B cell (primary cell): Measurements from ENCODE around the gene PIGH. TPM values are rescaled to one million over a fixed set of nuclear protein-coding genes. Genes with fewer than 3 reads are reported as not detected.
A peak's percentile ranks its signal among the peaks of the same experiment; 100 is the strongest.

Experiments
- ATAC-seq: fragments of 200-7000 bp; cut with Tn5 transposase; one replicate; pipeline ENCODE4 v1.10.0; 2021; ENCODE audit warnings: low read depth, mild to moderate bottlenecking, moderate number of reproducible peaks, moderate library complexity
- CTCF ChIA-PET: fragments of 350-600 bp; sonication (Branson Sonifier 250); formaldehyde crosslinking; loops from one replicate; lab custom pipeline; 2021; ENCODE audit warnings: antibody characterized with exemption, inconsistent platforms; lab: Charles Lee
- POLR2A ChIA-PET: fragments of 350-600 bp; sonication (Branson Sonifier 250); formaldehyde crosslinking; loops from one replicate; lab custom pipeline; 2021; ENCODE audit warnings: antibody characterized with exemption; lab: Charles Lee
- DNase-seq: peaks from one replicate; pipeline ENCODE4 v3.0.0; 2013
- H2AFZ ChIP-seq: 2 replicates; pipeline ENCODE4 v1.6.1; 2012; ENCODE audit warnings: mild to moderate bottlenecking, low read depth, low read length; ENCODE audit not compliant: insufficient read depth, poor library complexity, severe bottlenecking
- H3K27ac ChIP-seq, 2 donors: 1 replicate in 1 of 2; 2 replicates in 1 of 2; pipeline ENCODE4 v1.5.1; 2012 to 2013; ENCODE audit warnings: low read length in 2 of 2, mild to moderate bottlenecking in 2 of 2, moderate library complexity in 1 of 2
- H3K27me3 ChIP-seq, 4 experiments: fragments of 200-600 bp in 1 of 4; sonication (generic) in 1 of 4; replicated peaks in 1 of 4; 1 replicate in 2 of 4; 2 replicates in 2 of 4; pipeline versions ENCODE4 v1.6.1 to v1.7.0; 2013 to 2016; ENCODE audit warnings: low read length in 3 of 4, mild to moderate bottlenecking in 2 of 4, mixed read lengths in 1 of 4, moderate library complexity in 1 of 4; ENCODE audit not compliant: insufficient read depth in 4 of 4, control insufficient read depth in 3 of 4; ENCODE audit errors: control extremely low read depth in 1 of 4
- H3K36me3 ChIP-seq, 2 experiments: replicated peaks in 1 of 2; 1 replicate in 1 of 2; 2 replicates in 1 of 2; pipeline versions ENCODE4 v1.6.1 to v1.7.1; 2013; ENCODE audit warnings: low read length in 1 of 2; ENCODE audit not compliant: insufficient read depth in 2 of 2, control insufficient read depth in 1 of 2; ENCODE audit errors: control extremely low read depth in 1 of 2, extremely low read depth in 1 of 2
- H3K4me1 ChIP-seq, 2 donors: fragments of 200-600 bp in 1 of 2; sonication (generic) in 1 of 2; 1 replicate in 1 of 2; 2 replicates in 1 of 2; pipeline versions ENCODE4 v1.5.1 to v1.6.1; 2013 to 2017; ENCODE audit warnings: low read length in 2 of 2; ENCODE audit not compliant: control insufficient read depth in 2 of 2, insufficient read depth in 2 of 2
- H3K4me2 ChIP-seq: replicated peaks from 2 replicates; pipeline ENCODE3; 2012; ENCODE audit warnings: mild to moderate bottlenecking, low read depth, low read length; ENCODE audit not compliant: poor library complexity, severe bottlenecking
- H3K4me3 ChIP-seq, 5 experiments: fragments of 200-600 bp in 1 of 5; sonication (generic) in 1 of 5; 1 replicate in 3 of 5; 2 replicates in 2 of 5; pipeline versions ENCODE4 v1.5.1 to v1.7.0; 2011 to 2016; ENCODE audit warnings: low read length in 4 of 5, mild to moderate bottlenecking in 4 of 5, low read depth in 2 of 5, control low read depth in 1 of 5, moderate library complexity in 1 of 5; ENCODE audit not compliant: insufficient read depth in 1 of 5; ENCODE audit errors: control extremely low read depth in 1 of 5, extremely low read depth in 1 of 5
- H3K79me2 ChIP-seq: fragments of 200-600 bp; sonication (generic); one replicate; pipeline ENCODE4 v1.6.0; 2016; ENCODE audit warnings: low read length; ENCODE audit not compliant: control insufficient read depth, insufficient read depth
- H3K9ac ChIP-seq: fragments of 200-600 bp; sonication (generic); 2 replicates; pipeline ENCODE4 v1.6.1; 2017; ENCODE audit warnings: mild to moderate bottlenecking, low read length, moderate library complexity
- H3K9me3 ChIP-seq, 3 donors: one replicate each; pipeline versions ENCODE4 v1.6.1 to v1.7.1; 2013; ENCODE audit warnings: low read length in 2 of 3; ENCODE audit not compliant: control insufficient read depth in 2 of 3, insufficient read depth in 1 of 3; ENCODE audit errors: control extremely low read depth in 1 of 3
- H4K20me1 ChIP-seq: 2 replicates; pipeline ENCODE4 v1.6.0; 2012; ENCODE audit warnings: mild to moderate bottlenecking, low read length; ENCODE audit not compliant: insufficient read depth, control insufficient read depth, poor library complexity, severe bottlenecking
- H3K27ac Mint-ChIP-seq: one replicate; pipeline ENCODE4 v1.8.0; 2021; ENCODE audit warnings: mixed read lengths
- H3K27me3 Mint-ChIP-seq: one replicate; pipeline ENCODE4 v1.8.0; 2021; ENCODE audit warnings: mixed read lengths
- H3K4me1 Mint-ChIP-seq: one replicate; pipeline ENCODE4 v1.8.0; 2021; ENCODE audit warnings: mixed read lengths
- H3K4me3 Mint-ChIP-seq: one replicate; pipeline ENCODE4 v1.8.0; 2021; ENCODE audit warnings: mixed read lengths
- H3K9me3 Mint-ChIP-seq: one replicate; pipeline ENCODE4 v1.8.0; 2022; ENCODE audit warnings: mixed read lengths; ENCODE audit not compliant: insufficient read depth
- EZH2 ChIP-seq: IDR thresholded peaks from 2 replicates; pipeline ENCODE4 v1.6.1; 2012; ENCODE audit warnings: borderline replicate concordance, low read depth, mild to moderate bottlenecking, moderate library complexity, low read length; ENCODE audit not compliant: insufficient read depth, poor library complexity, severe bottlenecking
- WGBS: methylation state at CpG from one replicate; pipeline ENCODE4 v1.1.5; 2013; ENCODE audit warnings: missing lambda C conversion rate; ENCODE audit not compliant: insufficient coverage; 5-methylcytosine and 5-hydroxymethylcytosine counted together
- intact Hi-C: fragments of 100-400 bp; cut with micrococcal nuclease; formaldehyde crosslinking; loops from one replicate; pipeline ENCODE4 v1.10.0; 2022
- polyA plus RNA-seq: library from polyadenylated mRNA; depleted of rRNA; stranded (reverse); fragments of >200 nt; gene quantifications from 2 replicates; pipeline ENCODE4 v1.2.3, GENCODE V29; 2012
- small RNA-seq: library from RNA; depleted of rRNA; stranded (forward); fragments of <200 nt; gene quantifications from one replicate; pipeline ENCODE3, GENCODE V24; 2012; ENCODE audit warnings: low replicate concordance, low read depth; ENCODE audit not compliant: insufficient read length
- total RNA-seq, 2 donors: library from RNA; stranded (reverse); fragments of 120-200 nt in 1 of 2; gene quantifications; 1 replicate in 1 of 2; 2 replicates in 1 of 2; pipeline versions ENCODE4 v1.2.3 to v1.2.4, GENCODE V29; 2013 to 2022
- TF ChIP-seq, protein P1 (sequence below): fragments of 200-600 bp; IDR thresholded peaks from one replicate; pipeline ENCODE4 v1.8.0; 2022; ENCODE audit warnings: antibody characterized with exemption, mild to moderate bottlenecking

Gene PIGH
- total and polyA plus RNA-seq, 2 donors (not counting 1 experiment from before 2014, with no cell fraction given), result 26.7 to 48.0 TPM

DNA sequence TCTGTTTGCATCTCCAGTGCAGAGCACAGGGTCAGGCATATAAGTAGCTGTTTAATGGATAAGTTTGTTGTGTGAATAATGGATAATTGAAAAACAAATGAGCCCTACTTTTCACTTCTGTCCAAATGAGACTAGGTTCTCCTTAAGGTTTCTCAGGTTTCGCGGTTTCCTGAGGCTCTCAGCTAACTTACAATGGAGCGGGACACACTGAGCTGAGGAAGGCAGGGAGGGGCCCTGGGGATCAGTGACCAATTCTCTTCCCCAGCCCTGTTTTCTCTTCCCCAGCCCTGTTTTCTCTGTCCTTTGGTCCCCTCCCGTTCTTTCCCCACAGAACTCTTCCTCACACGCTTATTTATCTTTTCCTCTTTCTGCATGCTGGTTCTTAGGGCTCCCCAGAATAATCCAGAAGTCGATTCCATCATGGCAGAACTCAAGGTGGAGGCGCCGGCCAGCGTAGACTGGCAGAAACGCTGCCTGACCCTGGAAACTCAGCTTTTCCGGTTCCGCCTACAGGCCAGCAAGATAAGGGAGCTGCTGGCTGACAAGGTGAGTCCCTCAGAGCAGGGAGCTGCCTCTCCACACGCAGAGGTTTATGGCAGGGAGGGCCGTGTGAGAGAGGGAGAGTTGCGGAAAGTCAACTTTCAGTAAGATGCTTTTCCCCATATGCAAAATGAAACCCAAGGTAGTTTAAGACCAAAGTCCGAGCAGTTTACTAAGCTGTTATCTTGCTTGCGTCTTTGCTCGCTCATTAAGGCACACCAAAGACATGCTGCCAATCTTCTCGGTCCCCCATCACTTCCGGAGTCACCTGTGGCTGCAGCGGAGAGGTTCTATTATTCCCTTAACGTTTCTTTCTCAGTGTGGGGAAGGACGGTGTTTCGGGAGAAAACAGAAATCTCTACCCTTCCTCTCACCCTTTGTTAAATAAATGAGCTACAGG, 58.4 kb downstream of the PIGH start:
- intact Hi-C loops, result no loop called here

More for the DNA sequence above, 58.4 kb downstream of the PIGH start:
- Histone ChIP-seq H3K27ac (no peak overlapping the region), H3K27me3 (peaks cover 0 to 36% (median 25%) of the 10 kb centered on the region in 4 experiments), H2AFZ (peak overlapping the region; percentile 69), H3K4me1 (peaks cover 10 to 18% of the 10 kb centered on the region in 2 donors), H3K36me3 (no peaks in the 10 kb centered on the region), H4K20me1 (no peaks in the 10 kb centered on the region), H3K9ac (peak overlapping the region; percentile 37), H3K79me2 (no peaks in the 10 kb centered on the region), H3K4me3 (peak overlapping the region in 4 of 5 experiments; percentile 5 to 46 (median 32)), H3K4me2 (peak overlapping the region; percentile 61), H3K9me3 (peaks cover 0 to 6% (median 0%) of the 10 kb centered on the region in 3 donors)
- TF ChIP-seq, protein P1, sequence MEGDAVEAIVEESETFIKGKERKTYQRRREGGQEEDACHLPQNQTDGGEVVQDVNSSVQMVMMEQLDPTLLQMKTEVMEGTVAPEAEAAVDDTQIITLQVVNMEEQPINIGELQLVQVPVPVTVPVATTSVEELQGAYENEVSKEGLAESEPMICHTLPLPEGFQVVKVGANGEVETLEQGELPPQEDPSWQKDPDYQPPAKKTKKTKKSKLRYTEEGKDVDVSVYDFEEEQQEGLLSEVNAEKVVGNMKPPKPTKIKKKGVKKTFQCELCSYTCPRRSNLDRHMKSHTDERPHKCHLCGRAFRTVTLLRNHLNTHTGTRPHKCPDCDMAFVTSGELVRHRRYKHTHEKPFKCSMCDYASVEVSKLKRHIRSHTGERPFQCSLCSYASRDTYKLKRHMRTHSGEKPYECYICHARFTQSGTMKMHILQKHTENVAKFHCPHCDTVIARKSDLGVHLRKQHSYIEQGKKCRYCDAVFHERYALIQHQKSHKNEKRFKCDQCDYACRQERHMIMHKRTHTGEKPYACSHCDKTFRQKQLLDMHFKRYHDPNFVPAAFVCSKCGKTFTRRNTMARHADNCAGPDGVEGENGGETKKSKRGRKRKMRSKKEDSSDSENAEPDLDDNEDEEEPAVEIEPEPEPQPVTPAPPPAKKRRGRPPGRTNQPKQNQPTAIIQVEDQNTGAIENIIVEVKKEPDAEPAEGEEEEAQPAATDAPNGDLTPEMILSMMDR, result no peak
- TF ChIP-seq EZH2, result no peak
- ATAC-seq (no peak), DNase-seq (no peak)
- Mint-ChIP-seq H3K9me3 (no peaks in the 10 kb centered on the region), H3K27ac (no peak overlapping the region), H3K4me3 (peak overlapping the region; percentile 80), H3K27me3 (peaks cover 50% of the 10 kb centered on the region), H3K4me1 (peaks cover 10% of the 10 kb centered on the region)
- WGBS, result 15% methylated on average over 16 of the region's 24 CpGs
- ChIA-PET POLR2A (no interaction called here), CTCF (interaction anchor here (1.2 to 1.6 kb wide), 3 partner anchors 15 to 114 kb away, joined by 4 to 8 read pairs (median 5); no protein-coding TSS in a partner anchor)

Small RNAs within 50 kb of the gene (small RNA-seq; reads per million reads assigned to genes)
- gene AL132640.3 (not detected), gene RF00019 (not detected)

Other genes with a start within 250 kb of the PIGH start
- 35.3 and 35.6 TPM in 2 replicates for gene ATP6V1D, start 240.5 kb downstream of the PIGH start, total RNA-seq
- gene ATP6V1D, start 240.5 kb downstream of the PIGH start, polyA plus RNA-seq, result 6.4 and 8.2 TPM in 2 replicates
- gene EIF2S1, start 239.9 kb downstream of the PIGH start, total RNA-seq, result 39.3 and 39.9 TPM in 2 replicates
- gene EIF2S1, start 239.9 kb downstream of the PIGH start, polyA plus RNA-seq, result 10.4 and 23.2 TPM in 2 replicates
- not detected in 2 replicates for gene PLEK2, start 188.1 kb downstream of the PIGH start, total RNA-seq
- not detected in 2 replicates for gene PLEK2, start 188.1 kb downstream of the PIGH start, polyA plus RNA-seq
- 4.2 and 6.9 TPM in 2 replicates for gene TMEM229B, start 111.5 kb downstream of the PIGH start, total RNA-seq
- gene TMEM229B, start 111.5 kb downstream of the PIGH start, polyA plus RNA-seq, result 4.9 and 8.2 TPM in 2 replicates
- 0.15 and 0.17 TPM in 2 replicates for gene PLEKHH1, start 67.0 kb downstream of the PIGH start, total RNA-seq
- 0.25 and 0.37 TPM in 2 replicates for gene PLEKHH1, start 67.0 kb downstream of the PIGH start, polyA plus RNA-seq
- gene ARG2, start 19.7 kb upstream of the PIGH start, total RNA-seq, result 1.8 and 2.0 TPM in 2 replicates
- gene ARG2, start 19.7 kb upstream of the PIGH start, polyA plus RNA-seq, result 0.33 and 0.55 TPM in 2 replicates
- gene VTI1B, start 74.4 kb upstream of the PIGH start, total RNA-seq, result 58.8 and 58.9 TPM in 2 replicates
- 18.0 and 19.5 TPM in 2 replicates for gene VTI1B, start 74.4 kb upstream of the PIGH start, polyA plus RNA-seq
- gene RDH11, start 95.5 kb upstream of the PIGH start, total RNA-seq, result 32.8 and 35.4 TPM in 2 replicates
- 35.2 and 37.0 TPM in 2 replicates for gene RDH11, start 95.5 kb upstream of the PIGH start, polyA plus RNA-seq
- not detected in 2 replicates for gene RDH12, start 101.6 kb upstream of the PIGH start, total RNA-seq
- not detected in 2 replicates for gene RDH12, start 101.6 kb upstream of the PIGH start, polyA plus RNA-seq
- 46.3 and 53.9 TPM in 2 replicates for gene ZFYVE26, start 216.3 kb upstream of the PIGH start, total RNA-seq
- 10.9 and 12.5 TPM in 2 replicates for gene ZFYVE26, start 216.3 kb upstream of the PIGH start, polyA plus RNA-seq
- 60.6 and 81.0 TPM in 2 replicates for gene RAD51B, start 219.5 kb upstream of the PIGH start, total RNA-seq
- gene RAD51B, start 219.5 kb upstream of the PIGH start, polyA plus RNA-seq, result 6.5 and 9.2 TPM in 2 replicates